ENCODE data around the gene GRHL1. TPM values are rescaled to one million over a fixed set of nuclear protein-coding genes. Genes with fewer than 3 reads are reported as not detected.

GRHL1 gene, protein sequence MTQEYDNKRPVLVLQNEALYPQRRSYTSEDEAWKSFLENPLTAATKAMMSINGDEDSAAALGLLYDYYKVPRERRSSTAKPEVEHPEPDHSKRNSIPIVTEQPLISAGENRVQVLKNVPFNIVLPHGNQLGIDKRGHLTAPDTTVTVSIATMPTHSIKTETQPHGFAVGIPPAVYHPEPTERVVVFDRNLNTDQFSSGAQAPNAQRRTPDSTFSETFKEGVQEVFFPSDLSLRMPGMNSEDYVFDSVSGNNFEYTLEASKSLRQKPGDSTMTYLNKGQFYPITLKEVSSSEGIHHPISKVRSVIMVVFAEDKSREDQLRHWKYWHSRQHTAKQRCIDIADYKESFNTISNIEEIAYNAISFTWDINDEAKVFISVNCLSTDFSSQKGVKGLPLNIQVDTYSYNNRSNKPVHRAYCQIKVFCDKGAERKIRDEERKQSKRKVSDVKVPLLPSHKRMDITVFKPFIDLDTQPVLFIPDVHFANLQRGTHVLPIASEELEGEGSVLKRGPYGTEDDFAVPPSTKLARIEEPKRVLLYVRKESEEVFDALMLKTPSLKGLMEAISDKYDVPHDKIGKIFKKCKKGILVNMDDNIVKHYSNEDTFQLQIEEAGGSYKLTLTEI
- total RNA-seq (2012; rRNA removed): 0.18 and 0.56 TPM in 2 replicates
- polyA plus RNA-seq (2012; rRNA removed): 0.21 and 0.26 TPM in 2 replicates
- 0.03 and 0.04 TPM in 2 replicates for polyA plus RNA-seq (2012; cell fraction: cytosol; rRNA removed)
- 0.29 and 1.5 TPM in 2 replicates for polyA plus RNA-seq (2012; cell fraction: nucleus; rRNA removed; ENCODE audit: low replicate concordance)
- Bru-seq, nascent RNA: percentile 46 among the genes with signal in this experiment
- BruChase-seq, experiment 1, labeled RNA remaining after a 6-hour chase: percentile 43 among the genes with signal in this experiment
- percentile 39 among the genes with signal in this experiment for BruChase-seq, experiment 2, labeled RNA remaining after a 2-hour chase
- long read RNA-seq, partial matches to known transcripts: 0 of 1 reads
- long read RNA-seq, other reads (novel, unspliced or antisense): 1 of 1 reads

- Histone ChIP-seq H3K36me3 (ENCODE audit: control insufficient read depth, insufficient read depth, low read length) (no peaks in the 10 kb centered on the region), H3K9me3 (ENCODE audit: control insufficient read depth, insufficient read depth, low read length) (no peaks in the 10 kb centered on the region), H3K23ac (ENCODE audit: low read depth, low read length) (0 out of 2 replicates have a peak within 1 kb of the TSS, but pooled peaks have one; percentile 29), H3K56ac (ENCODE audit: extremely low read depth, insufficient read depth, low read length) (no peak within 1 kb of the TSS), H4K91ac (ENCODE audit: insufficient read depth, low read depth, low read length) (no peak within 1 kb of the TSS), H3K14ac (replicated peaks; ENCODE audit: low read depth, low read length) (no peak within 1 kb of the TSS), H3K4ac (ENCODE audit: low read depth, low read length) (peak within 1 kb of the TSS; percentile 25; the same call in 1 of the 2 replicates), H4K20me1 (ENCODE audit: insufficient read depth, low read length) (no peaks in the 10 kb centered on the region), H3K9ac (ENCODE audit: low read depth, low read length) (peak within 1 kb of the TSS; percentile 53; the same call in 1 of the 2 replicates), H4K5ac (ENCODE audit: low read depth, low read length) (no peak within 1 kb of the TSS), H2BK5ac (ENCODE audit: low read depth, low read length, poor library complexity, severe bottlenecking) (no peak within 1 kb of the TSS), H2AK9ac (replicated peaks; ENCODE audit: low read depth, low read length, poor library complexity) (peak within 1 kb of the TSS; percentile 9), H2BK15ac (ENCODE audit: low read depth, low read length) (no peak within 1 kb of the TSS), H2AK5ac (ENCODE audit: low read depth, low read length) (no peak within 1 kb of the TSS), H3K27me3 (ENCODE audit: control insufficient read depth, insufficient read depth, low read length) (peaks cover 14% of the 10 kb centered on the region), H3K4me3 (ENCODE audit: insufficient read depth, low read depth, low read length) (peak within 1 kb of the TSS; percentile 73), H2BK120ac (ENCODE audit: low read depth, low read length) (no peak within 1 kb of the TSS), H3K9me1 (ENCODE audit: insufficient read depth, low read length) (no peaks in the 10 kb centered on the region), H4K8ac (ENCODE audit: low read depth in 2 of 2, low read length in 2 of 2) (no peak within 1 kb of the TSS), H2AFZ (replicated peaks; ENCODE audit: low read length, poor library complexity) (peak within 1 kb of the TSS; percentile 96), H3K18ac (ENCODE audit: low read depth, low read length) (no peak within 1 kb of the TSS), H3K4me2 (ENCODE audit: low read depth, low read length) (peak within 1 kb of the TSS; percentile 70), H3K79me1 (ENCODE audit: low read depth in 1 of 2, low read length in 2 of 2) (no peaks in the 10 kb centered on the region), H2BK20ac (ENCODE audit: low read depth, low read length) (no peak within 1 kb of the TSS; the same call in 1 of the 2 replicates), H3K4me1 (ENCODE audit: control insufficient read depth, insufficient read depth, low read length) (peaks cover 5% of the 10 kb centered on the region; the same call in 1 of the 2 replicates), H3K27ac (ENCODE audit: insufficient read depth, low read length) (no peak within 1 kb of the TSS)
- 0% methylated on average over 23 of the region's 111 CpGs; no CpG with 5 or more reads in 1 of the 2 experiments for WGBS, 2 experiments (ENCODE audit: extremely low coverage in 2 of 2, insufficient read length in 1 of 2)
- intact Hi-C loops (cut with micrococcal nuclease) (loop anchor here (5.0 kb wide), 2 partner anchors 139 to 394 kb away; partner anchors contain the start of gene ADAM17), in situ Hi-C loops (cut with MboI; ENCODE audit: low sequenced_read_pairs) (no loop called here), dilution Hi-C loops (cut with HindIII; ENCODE audit: low sequenced_read_pairs, unreplicated experiment) (no loop called here)
- ChIA-PET POLR2A (ENCODE audit: unreplicated experiment) (no interaction called here), CTCF (no interaction called here)
- DNase-seq (peak; percentile 86), ATAC-seq (ENCODE audit: low read depth) (peak; percentile 95)
- peak; percentile 19 for TF ChIP-seq RCOR1 (IDR thresholded peaks at IDR 0.05; ENCODE audit: insufficient replicate concordance, low read length)
- peak; percentile 64; the same call in 1 of the 2 replicates for TF ChIP-seq MAZ (IDR thresholded peaks at IDR 0.05; ENCODE audit: borderline replicate concordance, low read depth, low read length)
- TF ChIP-seq CHD1 (IDR thresholded peaks at IDR 0.05; ENCODE audit: low read depth, low read length): no peak
- TF ChIP-seq, protein P1, sequence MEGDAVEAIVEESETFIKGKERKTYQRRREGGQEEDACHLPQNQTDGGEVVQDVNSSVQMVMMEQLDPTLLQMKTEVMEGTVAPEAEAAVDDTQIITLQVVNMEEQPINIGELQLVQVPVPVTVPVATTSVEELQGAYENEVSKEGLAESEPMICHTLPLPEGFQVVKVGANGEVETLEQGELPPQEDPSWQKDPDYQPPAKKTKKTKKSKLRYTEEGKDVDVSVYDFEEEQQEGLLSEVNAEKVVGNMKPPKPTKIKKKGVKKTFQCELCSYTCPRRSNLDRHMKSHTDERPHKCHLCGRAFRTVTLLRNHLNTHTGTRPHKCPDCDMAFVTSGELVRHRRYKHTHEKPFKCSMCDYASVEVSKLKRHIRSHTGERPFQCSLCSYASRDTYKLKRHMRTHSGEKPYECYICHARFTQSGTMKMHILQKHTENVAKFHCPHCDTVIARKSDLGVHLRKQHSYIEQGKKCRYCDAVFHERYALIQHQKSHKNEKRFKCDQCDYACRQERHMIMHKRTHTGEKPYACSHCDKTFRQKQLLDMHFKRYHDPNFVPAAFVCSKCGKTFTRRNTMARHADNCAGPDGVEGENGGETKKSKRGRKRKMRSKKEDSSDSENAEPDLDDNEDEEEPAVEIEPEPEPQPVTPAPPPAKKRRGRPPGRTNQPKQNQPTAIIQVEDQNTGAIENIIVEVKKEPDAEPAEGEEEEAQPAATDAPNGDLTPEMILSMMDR (conservative IDR thresholded peaks at IDR 0.05; ENCODE audit: low read depth, low read length): no peak
- no peak for TF ChIP-seq MXI1 (IDR thresholded peaks at IDR 0.05; ENCODE audit: borderline replicate concordance, low read depth, low read length)
- TF ChIP-seq, protein P2, sequence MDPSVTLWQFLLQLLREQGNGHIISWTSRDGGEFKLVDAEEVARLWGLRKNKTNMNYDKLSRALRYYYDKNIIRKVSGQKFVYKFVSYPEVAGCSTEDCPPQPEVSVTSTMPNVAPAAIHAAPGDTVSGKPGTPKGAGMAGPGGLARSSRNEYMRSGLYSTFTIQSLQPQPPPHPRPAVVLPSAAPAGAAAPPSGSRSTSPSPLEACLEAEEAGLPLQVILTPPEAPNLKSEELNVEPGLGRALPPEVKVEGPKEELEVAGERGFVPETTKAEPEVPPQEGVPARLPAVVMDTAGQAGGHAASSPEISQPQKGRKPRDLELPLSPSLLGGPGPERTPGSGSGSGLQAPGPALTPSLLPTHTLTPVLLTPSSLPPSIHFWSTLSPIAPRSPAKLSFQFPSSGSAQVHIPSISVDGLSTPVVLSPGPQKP (IDR thresholded peaks at IDR 0.05; ENCODE audit: borderline replicate concordance, low read depth, low read length): no peak
- TF ChIP-seq MAFK (IDR thresholded peaks at IDR 0.05; ENCODE audit: low read depth, low read length): no peak
- BruUV-seq (replicated peaks): no TSS peak
Observed at GRCh38 chr2:9951522-9952285, at the start of gene GRHL1. GRHL1 (plus strand) TSS chr2:9951693; CDS start chr2:9951834, 141 bp downstream.

Data from IMR-90 (cell line).